ENCODE results near the gene TEKT3.

TEKT3 gene

DNA sequence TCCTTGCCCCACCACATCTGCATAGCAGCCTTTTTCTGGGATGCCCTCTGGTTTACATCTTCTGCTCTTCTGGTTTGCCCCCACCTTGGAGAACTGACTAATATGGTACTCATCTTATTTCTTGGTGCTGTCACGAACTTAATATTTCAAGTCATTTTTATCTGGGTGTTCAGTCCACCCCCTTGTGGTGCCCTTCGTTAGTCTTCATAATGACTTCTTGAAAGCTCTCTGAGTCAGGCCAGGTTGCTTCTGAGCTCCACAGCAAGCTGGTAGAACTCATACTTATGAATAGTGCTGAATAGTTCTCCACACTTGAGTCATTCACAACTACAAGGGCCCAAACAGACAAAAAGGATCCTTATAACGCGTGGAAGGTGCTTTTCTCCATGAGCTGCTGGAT, 35.8 kb upstream of the TEKT3 start:
- Histone ChIP-seq H3K9me3 (ENCODE audit: control insufficient read depth, insufficient read depth, low read depth, low read length) (no peaks in the 10 kb centered on the region), H3K36me3 (ENCODE audit: control insufficient read depth, insufficient read depth, low read length) (no peaks in the 10 kb centered on the region), H3K27ac (ENCODE audit: low read depth, low read length) (no peak overlapping the region), H3K9ac (ENCODE audit: low read length) (no peak overlapping the region), H3K4me3 (ENCODE audit: low read depth, low read length) (no peak overlapping the region), H3K27me3 (ENCODE audit: control insufficient read depth, insufficient read depth, low read length) (no peaks in the 10 kb centered on the region), H3K4me1 (ENCODE audit: control insufficient read depth, insufficient read depth, low read length) (peaks cover 4% of the 10 kb centered on the region; the same call in 1 of the 2 replicates)

DNA sequence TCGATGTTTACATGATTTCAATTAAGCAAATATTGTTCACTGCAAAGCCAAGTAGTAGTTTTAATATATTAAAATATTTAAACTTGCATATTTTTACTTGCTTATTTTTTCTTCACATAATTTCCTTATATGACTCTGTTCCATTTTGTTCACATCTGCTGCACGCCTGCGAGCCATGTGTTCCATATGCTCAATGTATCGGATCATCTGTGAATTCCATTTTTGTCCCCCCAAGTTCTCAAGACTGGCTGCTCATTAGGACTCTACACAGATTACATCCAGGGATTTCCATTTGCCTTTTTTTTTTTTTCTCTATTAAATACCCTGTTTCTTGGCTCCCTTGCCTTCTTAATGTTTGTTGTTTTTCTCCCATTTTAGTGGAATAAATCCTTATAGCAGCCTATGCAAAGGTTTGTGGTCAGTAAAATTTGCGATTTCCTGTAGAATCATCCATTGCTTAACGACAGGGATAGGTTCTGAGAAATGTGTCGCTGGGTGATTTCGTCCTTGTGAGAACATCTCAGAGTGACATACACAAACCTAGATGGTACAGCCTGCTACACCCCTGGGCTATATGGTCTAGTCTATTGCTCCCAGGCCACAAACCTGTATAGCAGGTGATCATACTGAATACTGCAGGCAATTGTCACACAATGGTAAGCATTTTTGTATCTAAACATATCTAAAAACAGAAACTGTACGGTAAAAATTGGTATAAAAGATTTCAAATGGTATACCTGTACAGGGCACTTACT, 30.2 kb upstream of the TEKT3 start:
- H3K4me3 ChIP-seq (ENCODE audit: low read depth, low read length) = no peak overlapping the region
- peaks cover 2% of the 10 kb centered on the region; the same call in 1 of the 2 replicates for H3K4me1 ChIP-seq (ENCODE audit: control insufficient read depth, insufficient read depth, low read length)
- no peaks in the 10 kb centered on the region for H3K36me3 ChIP-seq (ENCODE audit: control insufficient read depth, insufficient read depth, low read length)
- H3K9ac ChIP-seq (ENCODE audit: low read length) = no peak overlapping the region
- H3K9me3 ChIP-seq (ENCODE audit: control insufficient read depth, insufficient read depth, low read depth, low read length) = 0 out of 2 replicates have a peak, but pooled peaks cover 2% of the 10 kb centered on the region
- H3K27me3 ChIP-seq (ENCODE audit: control insufficient read depth, insufficient read depth, low read length) = no peaks in the 10 kb centered on the region
- H3K27ac ChIP-seq (ENCODE audit: low read depth, low read length) = no peak overlapping the region

DNA sequence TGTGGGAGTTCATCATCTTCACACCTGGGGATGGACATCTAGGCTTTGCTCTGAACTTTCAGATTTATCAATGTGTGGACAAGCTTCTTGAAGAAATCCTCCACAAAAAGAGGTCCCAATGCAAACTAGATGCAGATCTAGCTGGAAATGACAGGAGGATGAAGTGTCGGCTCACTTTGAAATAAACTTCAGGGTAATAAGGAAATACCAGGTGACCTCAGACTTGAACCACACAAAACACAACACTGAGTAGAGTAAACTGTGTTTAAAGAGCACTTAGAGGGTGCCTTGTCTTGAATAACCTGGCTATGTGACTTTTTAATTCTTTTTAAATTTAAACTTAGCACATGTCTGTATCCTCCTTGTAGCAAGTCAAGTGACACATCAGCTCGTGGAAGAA, 27.2 kb upstream of the TEKT3 start:
- Histone ChIP-seq H3K36me3 (ENCODE audit: control insufficient read depth, insufficient read depth, low read length) (no peaks in the 10 kb centered on the region), H3K4me3 (ENCODE audit: low read depth, low read length) (no peak overlapping the region), H3K9ac (ENCODE audit: low read length) (no peak overlapping the region)

DNA sequence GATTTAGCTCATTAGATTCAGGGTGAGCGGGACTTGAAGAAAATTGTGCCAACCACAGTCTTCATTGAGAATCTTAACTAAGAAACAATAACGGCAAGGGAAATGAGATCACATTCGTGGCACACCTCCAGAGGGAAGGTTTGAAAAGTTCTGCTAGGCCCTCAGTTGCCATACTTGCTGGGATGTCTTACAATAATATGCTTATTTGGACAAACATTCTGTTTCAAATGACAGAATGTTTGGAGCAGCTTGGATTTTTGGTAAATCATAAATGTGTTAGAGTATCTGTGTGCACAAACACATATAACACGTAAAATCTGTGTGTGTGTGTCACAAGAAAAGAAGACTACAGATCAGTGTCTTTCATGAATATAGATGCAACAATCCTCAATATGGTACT, 24.6 kb upstream of the TEKT3 start:
- Histone ChIP-seq H3K9me3 (ENCODE audit: control insufficient read depth, insufficient read depth, low read depth, low read length) (0 out of 2 replicates have a peak, but pooled peaks cover 3% of the 10 kb centered on the region), H3K4me3 (ENCODE audit: low read depth, low read length) (no peak overlapping the region), H3K36me3 (ENCODE audit: control insufficient read depth, insufficient read depth, low read length) (no peaks in the 10 kb centered on the region), H3K27ac (ENCODE audit: low read depth, low read length) (no peak overlapping the region), H3K27me3 (ENCODE audit: control insufficient read depth, insufficient read depth, low read length) (no peaks in the 10 kb centered on the region), H3K9ac (ENCODE audit: low read length) (no peak overlapping the region), H3K4me1 (ENCODE audit: control insufficient read depth, insufficient read depth, low read length) (peaks cover 2% of the 10 kb centered on the region; the same call in 1 of the 2 replicates)

More for the DNA sequence above, 27.2 kb upstream of the TEKT3 start:
- no peaks in the 10 kb centered on the region for H3K27me3 ChIP-seq (ENCODE audit: control insufficient read depth, insufficient read depth, low read length)
- peaks cover 2% of the 10 kb centered on the region; the same call in 1 of the 2 replicates for H3K4me1 ChIP-seq (ENCODE audit: control insufficient read depth, insufficient read depth, low read length)
- no peak overlapping the region for H3K27ac ChIP-seq (ENCODE audit: low read depth, low read length)
- 0 out of 2 replicates have a peak, but pooled peaks cover 3% of the 10 kb centered on the region for H3K9me3 ChIP-seq (ENCODE audit: control insufficient read depth, insufficient read depth, low read depth, low read length)

DNA sequence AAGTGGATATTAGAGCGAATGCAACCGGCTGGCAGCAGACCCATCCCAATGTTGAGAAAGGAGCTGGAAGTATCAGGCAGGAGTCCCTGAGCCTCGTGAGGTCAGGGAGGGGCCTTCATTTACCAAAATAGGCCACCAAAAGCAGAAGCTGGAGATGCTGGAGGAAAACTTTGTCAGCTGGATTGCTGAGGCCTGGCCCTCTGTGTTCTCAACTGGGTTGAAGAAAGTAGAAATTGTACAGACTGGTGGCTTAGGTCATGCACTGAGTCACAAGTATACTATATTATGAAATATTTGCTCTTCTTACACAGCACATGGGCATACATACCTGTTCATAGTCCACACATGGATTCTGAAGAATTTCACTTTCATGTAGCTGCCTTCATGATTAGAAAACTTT, 23.2 kb upstream of the TEKT3 start:
- Histone ChIP-seq H3K27me3 (ENCODE audit: control insufficient read depth, insufficient read depth, low read length) (no peaks in the 10 kb centered on the region), H3K27ac (ENCODE audit: low read depth, low read length) (no peak overlapping the region), H3K4me1 (ENCODE audit: control insufficient read depth, insufficient read depth, low read length) (no peaks in the 10 kb centered on the region), H3K9me3 (ENCODE audit: control insufficient read depth, insufficient read depth, low read depth, low read length) (0 out of 2 replicates have a peak, but pooled peaks cover 3% of the 10 kb centered on the region), H3K36me3 (ENCODE audit: control insufficient read depth, insufficient read depth, low read length) (no peaks in the 10 kb centered on the region), H3K9ac (ENCODE audit: low read length) (no peak overlapping the region), H3K4me3 (ENCODE audit: low read depth, low read length) (no peak overlapping the region)

DNA sequence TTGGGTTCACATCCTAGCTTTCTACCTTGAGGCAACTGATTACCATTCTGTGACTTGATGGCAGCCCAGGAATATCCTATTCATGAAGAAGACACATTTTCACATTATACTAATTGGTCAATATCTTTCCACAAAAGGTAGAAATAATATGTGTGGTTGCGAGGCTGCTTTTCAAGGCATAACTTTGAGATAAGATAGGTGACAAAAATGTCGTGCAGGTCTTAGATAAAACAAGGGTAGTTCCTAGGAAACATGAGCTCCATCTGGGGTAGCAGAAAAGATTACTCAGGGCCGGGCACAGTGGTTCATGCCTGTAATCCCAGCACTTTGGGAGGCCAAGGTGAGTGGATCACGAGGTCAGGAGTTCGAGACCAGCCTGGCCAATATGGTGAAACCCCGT, 22.3 kb upstream of the TEKT3 start:
- Histone ChIP-seq H3K9ac (ENCODE audit: low read length) (no peak overlapping the region), H3K36me3 (ENCODE audit: control insufficient read depth, insufficient read depth, low read length) (no peaks in the 10 kb centered on the region), H3K4me3 (ENCODE audit: low read depth, low read length) (no peak overlapping the region), H3K27ac (ENCODE audit: low read depth, low read length) (no peak overlapping the region), H3K9me3 (ENCODE audit: control insufficient read depth, insufficient read depth, low read depth, low read length) (0 out of 2 replicates have a peak, but pooled peaks cover 3% of the 10 kb centered on the region), H3K27me3 (ENCODE audit: control insufficient read depth, insufficient read depth, low read length) (no peaks in the 10 kb centered on the region), H3K4me1 (ENCODE audit: control insufficient read depth, insufficient read depth, low read length) (no peaks in the 10 kb centered on the region)

DNA sequence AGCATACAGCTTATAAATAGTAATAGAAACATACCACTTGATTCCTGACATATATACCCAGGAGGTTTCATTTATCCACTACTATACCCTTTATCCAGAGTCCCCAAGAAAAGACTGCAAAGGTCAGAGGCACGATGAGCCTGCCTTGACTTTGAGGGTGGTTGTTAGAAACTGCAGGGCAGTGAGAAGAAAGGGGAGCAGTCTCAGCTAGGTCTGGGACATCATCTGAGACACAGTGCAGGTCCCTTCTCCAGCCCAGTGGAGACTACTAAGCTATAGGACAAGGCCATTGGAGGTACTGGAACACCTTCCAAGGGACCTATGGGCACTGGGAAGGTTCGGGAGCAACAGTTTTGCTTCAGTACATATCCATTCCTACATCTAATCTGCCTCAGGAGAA, 20.2 kb upstream of the TEKT3 start:
- no peaks in the 10 kb centered on the region for H3K4me1 ChIP-seq (ENCODE audit: control insufficient read depth, insufficient read depth, low read length)

DNA sequence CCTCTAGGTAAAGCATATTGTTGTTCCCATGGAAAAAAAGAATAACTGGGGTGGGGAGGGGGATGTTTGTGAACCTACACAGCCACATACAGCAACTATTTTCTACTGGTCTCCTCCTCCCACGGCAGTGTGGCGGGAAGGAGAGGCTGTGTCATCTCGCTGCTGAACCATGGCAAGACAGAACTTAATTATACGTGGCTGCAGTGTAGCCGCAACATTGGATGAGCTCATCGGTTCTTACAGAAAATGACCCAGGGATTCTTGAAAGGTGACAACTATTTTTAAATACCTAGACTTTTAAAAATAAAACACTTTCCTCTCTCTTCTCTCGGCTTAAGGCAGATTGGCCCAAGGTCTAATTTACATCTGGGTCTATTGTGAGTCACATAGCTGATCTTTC, 19.8 kb upstream of the TEKT3 start:
- no peaks in the 10 kb centered on the region for H3K9me3 ChIP-seq (ENCODE audit: control insufficient read depth, insufficient read depth, low read depth, low read length)
- no peak overlapping the region for H3K27ac ChIP-seq (ENCODE audit: low read depth, low read length)
- H3K4me1 ChIP-seq (ENCODE audit: control insufficient read depth, insufficient read depth, low read length) = no peaks in the 10 kb centered on the region
- no peak overlapping the region for H3K4me3 ChIP-seq (ENCODE audit: low read depth, low read length)
- no peak overlapping the region for H3K9ac ChIP-seq (ENCODE audit: low read length)
- H3K27me3 ChIP-seq (ENCODE audit: control insufficient read depth, insufficient read depth, low read length) = no peaks in the 10 kb centered on the region
- H3K36me3 ChIP-seq (ENCODE audit: control insufficient read depth, insufficient read depth, low read length) = no peaks in the 10 kb centered on the region

More for the DNA sequence above, 20.2 kb upstream of the TEKT3 start:
- Histone ChIP-seq H3K27ac (ENCODE audit: low read depth, low read length) (no peak overlapping the region), H3K4me3 (ENCODE audit: low read depth, low read length) (no peak overlapping the region), H3K9ac (ENCODE audit: low read length) (no peak overlapping the region), H3K27me3 (ENCODE audit: control insufficient read depth, insufficient read depth, low read length) (no peaks in the 10 kb centered on the region), H3K9me3 (ENCODE audit: control insufficient read depth, insufficient read depth, low read depth, low read length) (0 out of 2 replicates have a peak, but pooled peaks cover 2% of the 10 kb centered on the region), H3K36me3 (ENCODE audit: control insufficient read depth, insufficient read depth, low read length) (no peaks in the 10 kb centered on the region)

DNA sequence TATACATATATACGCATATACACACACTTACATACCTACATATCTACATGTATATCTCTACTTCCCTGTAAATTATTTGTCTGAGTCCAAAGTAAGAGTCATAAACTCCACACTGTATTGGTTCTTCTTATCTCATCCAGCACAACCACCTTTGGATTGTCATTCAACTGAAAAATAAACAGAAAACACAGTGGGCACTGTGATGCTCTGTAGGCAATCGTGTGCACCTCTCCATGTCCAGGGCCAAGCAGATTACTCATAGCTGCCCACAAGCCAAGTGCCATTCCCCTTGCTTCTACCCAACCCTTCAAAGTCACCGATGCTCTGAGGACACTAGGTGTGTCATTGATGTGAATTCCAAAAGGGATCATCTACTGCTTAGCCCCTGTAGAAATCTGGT, 12.9 kb upstream of the TEKT3 start:
- Histone ChIP-seq H3K4me1 (ENCODE audit: control insufficient read depth, insufficient read depth, low read length) (peaks cover 9% of the 10 kb centered on the region; the same call in 1 of the 2 replicates), H3K36me3 (ENCODE audit: control insufficient read depth, insufficient read depth, low read length) (no peaks in the 10 kb centered on the region), H3K27me3 (ENCODE audit: control insufficient read depth, insufficient read depth, low read length) (no peaks in the 10 kb centered on the region), H3K27ac (ENCODE audit: low read depth, low read length) (no peak overlapping the region), H3K9ac (ENCODE audit: low read length) (no peak overlapping the region), H3K9me3 (ENCODE audit: control insufficient read depth, insufficient read depth, low read depth, low read length) (no peaks in the 10 kb centered on the region), H3K4me3 (ENCODE audit: low read depth, low read length) (no peak overlapping the region)

DNA sequence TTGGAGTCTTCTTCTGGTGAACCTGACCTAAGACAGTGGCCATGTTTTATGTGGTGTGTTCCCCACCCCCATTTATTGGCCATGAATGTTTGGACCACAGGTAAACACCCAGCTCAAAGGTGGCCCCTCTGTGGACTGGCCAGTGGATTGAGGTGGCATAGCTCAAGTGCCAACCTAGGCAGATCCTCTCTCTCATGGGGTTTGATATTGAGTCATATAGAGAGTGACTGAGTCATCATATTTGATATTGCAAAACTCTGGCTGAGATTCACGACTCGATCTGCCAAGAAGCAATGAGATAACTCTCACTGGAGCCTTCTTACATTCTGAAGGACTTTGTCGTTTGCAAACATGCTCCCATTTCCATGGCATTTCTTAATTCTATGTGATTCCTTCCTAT, 10.5 kb upstream of the TEKT3 start:
- Histone ChIP-seq H3K36me3 (ENCODE audit: control insufficient read depth, insufficient read depth, low read length) (no peaks in the 10 kb centered on the region), H3K4me3 (ENCODE audit: low read depth, low read length) (no peak overlapping the region), H3K27ac (ENCODE audit: low read depth, low read length) (no peak overlapping the region), H3K4me1 (ENCODE audit: control insufficient read depth, insufficient read depth, low read length) (peaks cover 9% of the 10 kb centered on the region; the same call in 1 of the 2 replicates), H3K27me3 (ENCODE audit: control insufficient read depth, insufficient read depth, low read length) (no peaks in the 10 kb centered on the region), H3K9ac (ENCODE audit: low read length) (no peak overlapping the region), H3K9me3 (ENCODE audit: control insufficient read depth, insufficient read depth, low read depth, low read length) (no peaks in the 10 kb centered on the region)

DNA sequence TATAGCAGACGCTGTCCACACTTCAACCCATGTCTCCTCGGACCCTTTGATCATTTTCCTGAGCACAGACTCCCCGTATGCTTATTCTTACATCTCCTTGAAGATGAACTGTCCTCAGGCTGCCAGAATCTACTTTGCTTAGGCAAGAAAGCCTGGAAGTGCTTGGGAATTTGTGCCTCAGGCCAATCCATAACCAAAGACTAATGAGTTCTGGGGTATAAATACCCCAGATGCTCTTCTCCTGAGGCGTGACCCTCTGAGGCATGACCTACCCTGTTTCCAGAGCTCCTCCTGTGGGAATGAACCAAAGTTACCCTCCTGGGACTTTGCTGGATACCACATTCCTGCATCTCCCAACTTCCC, 10.1 kb upstream of the TEKT3 start:
- Histone ChIP-seq H3K27ac (ENCODE audit: low read depth, low read length) (no peak overlapping the region), H3K27me3 (ENCODE audit: control insufficient read depth, insufficient read depth, low read length) (no peaks in the 10 kb centered on the region), H3K36me3 (ENCODE audit: control insufficient read depth, insufficient read depth, low read length) (no peaks in the 10 kb centered on the region), H3K4me1 (ENCODE audit: control insufficient read depth, insufficient read depth, low read length) (peaks cover 9% of the 10 kb centered on the region; the same call in 1 of the 2 replicates), H3K9me3 (ENCODE audit: control insufficient read depth, insufficient read depth, low read depth, low read length) (no peaks in the 10 kb centered on the region), H3K4me3 (ENCODE audit: low read depth, low read length) (no peak overlapping the region), H3K9ac (ENCODE audit: low read length) (no peak overlapping the region)

All from HUES6 (cell line).